ENCODE measurements around the gene COL15A1. TPM values are rescaled to one million over a fixed set of nuclear protein-coding genes. Genes with fewer than 3 reads are reported as not detected.
A peak's percentile ranks its signal among the peaks of the same experiment; 100 is the strongest.

Gene COL15A1
- total RNA-seq, 1 donor from 2014 or later: 0.06 TPM

- DNase-seq (ENCODE audit: low read depth): no peak
- H3K4me3 ChIP-seq (ENCODE audit: low read depth, low read length): no peak overlapping the region
- no peak for TF ChIP-seq CTCF (conservative IDR thresholded peaks at IDR 0.05; ENCODE audit: low read depth, low read length)
These were observed 30.0 kb upstream of the COL15A1 start for GRCh38 chr9:98913705-98914104.

- no peak for TF ChIP-seq CTCF (conservative IDR thresholded peaks at IDR 0.05; ENCODE audit: low read depth, low read length)
- H3K4me3 ChIP-seq (ENCODE audit: low read depth, low read length): no peak overlapping the region
- DNase-seq (ENCODE audit: low read depth): no peak
These were observed 28.1 kb upstream of the COL15A1 start for GRCh38 chr9:98915599-98915998.

- no peak for TF ChIP-seq CTCF (conservative IDR thresholded peaks at IDR 0.05; ENCODE audit: low read depth, low read length)
- H3K4me3 ChIP-seq (ENCODE audit: low read depth, low read length): no peak overlapping the region
- DNase-seq (ENCODE audit: low read depth): no peak
These were observed 27.0 kb upstream of the COL15A1 start for GRCh38 chr9:98916660-98917059.

GRCh38 chr9:98917746-98918487 is 25.8 kb upstream of the COL15A1 start:
- TF ChIP-seq CTCF (conservative IDR thresholded peaks at IDR 0.05; ENCODE audit: low read depth, low read length): no peak
- no peak overlapping the region for H3K4me3 ChIP-seq (ENCODE audit: low read depth, low read length)
- DNase-seq (ENCODE audit: low read depth): peak; percentile 3

- no peak for TF ChIP-seq CTCF (conservative IDR thresholded peaks at IDR 0.05; ENCODE audit: low read depth, low read length)
- DNase-seq (ENCODE audit: low read depth): no peak
- no peak overlapping the region for H3K4me3 ChIP-seq (ENCODE audit: low read depth, low read length)
These were observed 22.0 kb upstream of the COL15A1 start for GRCh38 chr9:98921732-98922131.

GRCh38 chr9:98922721-98923435 is 20.8 kb upstream of the COL15A1 start:
- no peak for DNase-seq (ENCODE audit: low read depth)
- TF ChIP-seq CTCF (conservative IDR thresholded peaks at IDR 0.05; ENCODE audit: low read depth, low read length): no peak
- H3K4me3 ChIP-seq (ENCODE audit: low read depth, low read length): no peak overlapping the region

Measured in epithelial cell of proximal tubule (primary cell).